HCT116 (cell line): Measurements from ENCODE around the gene SOST. TPM values are rescaled to one million over a fixed set of nuclear protein-coding genes. Genes with fewer than 3 reads are reported as not detected.

Experiments
- ATAC-seq: fragments of 200-7000 bp; cut with Tn5 transposase; 2 replicates; pipeline ENCODE4 v1.9.1; 2020; ENCODE audit warnings: mild to moderate bottlenecking, moderate library complexity
- BruUV-seq: library from RNA; stranded (reverse); fragments of 400-500 nt; replicated peaks from 2 replicates; lab custom pipeline; 2021; lab: Mats Ljungman, UMichigan
- CTCF ChIA-PET: fragments of 300-600 bp; sonication (Branson Sonifier 250); formaldehyde crosslinking; loops from one replicate; lab custom pipeline; 2021; ENCODE audit warnings: antibody characterized with exemption; lab: Charles Lee
- POLR2A ChIA-PET: fragments of 300-600, 350-600 bp; sonication (Branson Sonifier 250); formaldehyde crosslinking; loops from one replicate; lab custom pipeline; 2021; ENCODE audit warnings: antibody characterized with exemption; lab: Charles Lee
- RAD21 ChIA-PET, 2 experiments: fragments of 300-600 bp; sonication (Branson Sonifier 250); formaldehyde crosslinking; loops; one replicate each; lab custom pipeline; 2023; ENCODE audit warnings: low total read pairs in 2 of 2; ENCODE audit not compliant: uncharacterized antibody in 2 of 2, unreplicated experiment in 2 of 2, low non-redundant PET in 1 of 2; lab: Charles Lee
- DNase-seq: peaks from one replicate; pipeline ENCODE4 v3.0.0-alpha.2; 2010; ENCODE audit warnings: low read depth, low spot score
- H2AFZ ChIP-seq: fragments of 200-600 bp; shearing (Covaris generic), sonication (generic); 2 replicates; pipeline ENCODE4 v1.6.1; 2017; ENCODE audit warnings: low read depth, mixed run types, mixed read lengths, antibody characterized with exemption, low read length; ENCODE audit not compliant: poor library complexity, severe bottlenecking
- H3K27ac ChIP-seq: 2 replicates; pipeline ENCODE4 v1.5.1; 2012; ENCODE audit warnings: low read depth, low read length
- H3K27me3 ChIP-seq: fragments of 200-600 bp; sonication (generic); 2 replicates; pipeline ENCODE4 v1.6.1; 2016; ENCODE audit warnings: mixed run types, low read length, mixed read lengths; ENCODE audit not compliant: insufficient read depth
- H3K36me3 ChIP-seq, 2 experiments: fragments of 200-500 bp in 1 of 2; fragments of 200-600 bp in 1 of 2; sonication (Bioruptor generic) in 1 of 2; sonication (generic) in 1 of 2; 2 replicates each; pipeline versions ENCODE4 v1.5.1 to v1.6.1; 2014 to 2016; ENCODE audit warnings: low read length in 2 of 2, inconsistent platforms in 1 of 2, mixed read lengths in 1 of 2, mixed run types in 1 of 2; ENCODE audit not compliant: insufficient read depth in 2 of 2, control insufficient read depth in 1 of 2
- H3K4me1 ChIP-seq, 2 experiments: fragments of 200-600 bp in 1 of 2; sonication (generic) in 1 of 2; 2 replicates each; pipeline versions ENCODE4 v1.5.1 to v1.6.1; 2012 to 2017; ENCODE audit warnings: low read length in 2 of 2, inconsistent platforms in 1 of 2, mild to moderate bottlenecking in 1 of 2, mixed read lengths in 1 of 2, mixed run types in 1 of 2, moderate library complexity in 1 of 2; ENCODE audit not compliant: insufficient read depth in 2 of 2, control insufficient read depth in 1 of 2
- H3K4me2 ChIP-seq: fragments of 200-600 bp; sonication (generic); 2 replicates; pipeline ENCODE4 v1.6.1; 2017; ENCODE audit warnings: mixed run types, low read length, mixed read lengths
- H3K4me3 ChIP-seq, 2 experiments: fragments of 200-600 bp in 1 of 2; sonication (generic) in 1 of 2; replicated peaks in 1 of 2; 2 replicates each; pipeline ENCODE4 v1.5.1; 2011 to 2016; ENCODE audit warnings: low read length in 2 of 2, control low read depth in 1 of 2, low read depth in 1 of 2, mild to moderate bottlenecking in 1 of 2, mixed read lengths in 1 of 2, mixed run types in 1 of 2
- H3K79me2 ChIP-seq: fragments of 200-600 bp; sonication (generic); 2 replicates; pipeline ENCODE4 v1.6.1; 2017; ENCODE audit warnings: mild to moderate bottlenecking, mixed run types, low read length, moderate library complexity, mixed read lengths; ENCODE audit not compliant: insufficient read depth
- H3K9ac ChIP-seq: fragments of 200-600 bp; sonication (generic); 2 replicates; pipeline ENCODE4 v1.6.1; 2016; ENCODE audit warnings: low read length, mixed read lengths
- H3K9me2 ChIP-seq: fragments of 200-600 bp; sonication (generic), shearing (Covaris generic); 2 replicates; pipeline ENCODE4 v1.6.1; 2017; ENCODE audit warnings: mixed run types, mild to moderate bottlenecking, moderate library complexity; ENCODE audit not compliant: insufficient read depth
- H3K9me3 ChIP-seq, 2 experiments: fragments of 200-500 bp in 1 of 2; fragments of 200-600 bp in 1 of 2; sonication (Bioruptor generic) in 1 of 2; sonication (generic) in 1 of 2; 2 replicates each; pipeline ENCODE4 v1.6.1; 2014 to 2017; ENCODE audit warnings: low read length in 2 of 2, mixed read lengths in 2 of 2, inconsistent platforms in 1 of 2, low read depth in 1 of 2, mild to moderate bottlenecking in 1 of 2, mixed run types in 1 of 2, moderate library complexity in 1 of 2; ENCODE audit not compliant: control insufficient read depth in 1 of 2, insufficient read depth in 1 of 2
- H4K20me1 ChIP-seq: fragments of 200-600 bp; sonication (generic), shearing (Covaris generic); 2 replicates; pipeline ENCODE4 v1.6.1; 2017; ENCODE audit warnings: mixed run types, mild to moderate bottlenecking, moderate library complexity; ENCODE audit not compliant: insufficient read depth
- EZH2 ChIP-seq: fragments of 200-600 bp; sonication (generic); IDR thresholded peaks from 2 replicates; pipeline ENCODE4 v1.6.1; 2017; ENCODE audit warnings: antibody characterized with exemption, mixed run types
- EZH2phosphoT487 ChIP-seq: fragments of 200-600 bp; IDR thresholded peaks from 2 replicates; pipeline ENCODE4 v1.6.1; 2018; ENCODE audit warnings: antibody characterized with exemption, borderline replicate concordance
- FOSL1 ChIP-seq: IDR thresholded peaks from 2 replicates; pipeline ENCODE4 v1.6.1; 2012; ENCODE audit warnings: low read depth
- JUND ChIP-seq: IDR thresholded peaks from 2 replicates; pipeline ENCODE4 v1.6.1; 2012
- POLR2A ChIP-seq: IDR thresholded peaks from 2 replicates; pipeline ENCODE4 v1.7.0; 2011; ENCODE audit warnings: borderline replicate concordance; ENCODE audit not compliant: insufficient read depth, insufficient read length; ENCODE audit errors: extremely low read depth
- RAD21 ChIP-seq: IDR thresholded peaks from 2 replicates; pipeline ENCODE4 v1.6.1; 2012; ENCODE audit warnings: low read depth, mild to moderate bottlenecking
- SIN3A ChIP-seq: IDR thresholded peaks from 2 replicates; pipeline ENCODE4 v1.6.1; 2012; ENCODE audit warnings: low read depth
- SP1 ChIP-seq: IDR thresholded peaks from 2 replicates; pipeline ENCODE4 v1.6.1; 2012; ENCODE audit warnings: low read depth
- SRF ChIP-seq: IDR thresholded peaks from 2 replicates; pipeline ENCODE4 v1.6.1; 2012; ENCODE audit warnings: low read depth
- ZFX ChIP-seq: fragments of 450-650 bp; IDR thresholded peaks from 2 replicates; pipeline ENCODE4 v1.6.1; 2017
- ZNF274 ChIP-seq: fragments of 200-500 bp; sonication (Bioruptor generic); IDR thresholded peaks from 2 replicates; pipeline ENCODE4 v1.6.1; 2014; ENCODE audit warnings: mild to moderate bottlenecking, low read depth, low read length, inconsistent platforms
- intact Hi-C: fragments of 100-400 bp; cut with micrococcal nuclease; formaldehyde crosslinking; loops from 2 replicates; pipeline ENCODE4 v1.10.0; 2022
- total RNA-seq: library from RNA; stranded (reverse); gene quantifications from one replicate; pipeline ENCODE4 v1.2.1, GENCODE V29; 2021; ENCODE audit not compliant: unreplicated experiment
- TF ChIP-seq, protein P1 (sequence below): IDR thresholded peaks from 2 replicates; pipeline ENCODE4 v1.6.1; 2012
- TF ChIP-seq, protein P2 (sequence below): IDR thresholded peaks from 2 replicates; pipeline ENCODE4 v1.6.1; 2011; ENCODE audit warnings: mild to moderate bottlenecking, low read length, moderate library complexity; ENCODE audit not compliant: insufficient replicate concordance; ENCODE audit errors: extremely low read depth
- TF ChIP-seq, protein P3 (sequence below): IDR thresholded peaks from 2 replicates; pipeline ENCODE4 v1.6.1; 2012

SOST gene
- total RNA-seq, 1 experiment from 2014 or later: not detected

DNA sequence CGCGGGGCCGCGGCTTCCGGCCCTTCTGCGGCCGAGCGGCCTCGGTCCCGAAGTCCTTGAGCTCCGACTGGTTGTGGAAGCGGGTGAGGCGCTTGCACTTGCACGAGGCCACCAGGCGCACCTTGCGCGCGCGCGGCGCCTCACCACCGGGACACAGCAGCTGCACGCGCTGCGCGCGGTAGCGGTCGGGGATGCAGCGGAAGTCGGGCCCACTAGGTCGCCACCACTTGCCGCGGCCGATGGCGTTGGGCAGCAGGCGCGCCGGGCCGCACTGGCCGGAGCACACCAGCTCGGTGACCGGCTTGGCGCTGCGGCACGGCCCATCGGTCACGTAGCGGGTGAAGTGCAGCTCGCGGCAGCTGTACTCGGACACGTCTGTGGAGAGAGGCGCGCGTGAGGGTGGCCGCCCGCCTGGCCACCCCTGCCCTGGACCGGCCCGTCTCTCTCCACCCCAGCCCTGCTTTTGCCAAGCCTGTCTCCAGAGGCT, 3.2 kb downstream of the SOST start:
- Histone ChIP-seq H4K20me1 (no peaks in the 10 kb centered on the region), H3K9me2 (no peaks in the 10 kb centered on the region), H3K4me3 (no peak overlapping the region), H3K79me2 (no peaks in the 10 kb centered on the region), H3K27me3 (no peaks in the 10 kb centered on the region), H3K36me3 (no peaks in the 10 kb centered on the region), H3K4me2 (no peak overlapping the region), H3K9me3 (no peaks in the 10 kb centered on the region), H3K27ac (no peak overlapping the region), H3K4me1 (peaks cover 0 to 13% of the 10 kb centered on the region in 2 experiments; a peak in 2 of 4 replicates), H2AFZ (no peak overlapping the region), H3K9ac (no peak overlapping the region)
- intact Hi-C loops: no loop called here
- BruUV-seq: no TSS peak
- DNase-seq (no peak), ATAC-seq (no peak)
- ChIA-PET RAD21 (no interaction called here), POLR2A (no interaction called here), CTCF (no interaction called here)
- TF ChIP-seq ZNF274 (no peak), SP1 (no peak), SIN3A (no peak), ZFX (no peak), EZH2phosphoT487 (no peak), SRF (no peak), POLR2A (no peak), JUND (no peak), EZH2 (no peak), FOSL1 (no peak), RAD21 (no peak)
- TF ChIP-seq, protein P1, sequence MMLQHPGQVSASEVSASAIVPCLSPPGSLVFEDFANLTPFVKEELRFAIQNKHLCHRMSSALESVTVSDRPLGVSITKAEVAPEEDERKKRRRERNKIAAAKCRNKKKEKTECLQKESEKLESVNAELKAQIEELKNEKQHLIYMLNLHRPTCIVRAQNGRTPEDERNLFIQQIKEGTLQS: no peak
- TF ChIP-seq, protein P2, sequence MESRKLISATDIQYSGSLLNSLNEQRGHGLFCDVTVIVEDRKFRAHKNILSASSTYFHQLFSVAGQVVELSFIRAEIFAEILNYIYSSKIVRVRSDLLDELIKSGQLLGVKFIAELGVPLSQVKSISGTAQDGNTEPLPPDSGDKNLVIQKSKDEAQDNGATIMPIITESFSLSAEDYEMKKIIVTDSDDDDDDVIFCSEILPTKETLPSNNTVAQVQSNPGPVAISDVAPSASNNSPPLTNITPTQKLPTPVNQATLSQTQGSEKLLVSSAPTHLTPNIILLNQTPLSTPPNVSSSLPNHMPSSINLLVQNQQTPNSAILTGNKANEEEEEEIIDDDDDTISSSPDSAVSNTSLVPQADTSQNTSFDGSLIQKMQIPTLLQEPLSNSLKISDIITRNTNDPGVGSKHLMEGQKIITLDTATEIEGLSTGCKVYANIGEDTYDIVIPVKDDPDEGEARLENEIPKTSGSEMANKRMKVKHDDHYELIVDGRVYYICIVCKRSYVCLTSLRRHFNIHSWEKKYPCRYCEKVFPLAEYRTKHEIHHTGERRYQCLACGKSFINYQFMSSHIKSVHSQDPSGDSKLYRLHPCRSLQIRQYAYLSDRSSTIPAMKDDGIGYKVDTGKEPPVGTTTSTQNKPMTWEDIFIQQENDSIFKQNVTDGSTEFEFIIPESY: no peak
- TF ChIP-seq, protein P3, sequence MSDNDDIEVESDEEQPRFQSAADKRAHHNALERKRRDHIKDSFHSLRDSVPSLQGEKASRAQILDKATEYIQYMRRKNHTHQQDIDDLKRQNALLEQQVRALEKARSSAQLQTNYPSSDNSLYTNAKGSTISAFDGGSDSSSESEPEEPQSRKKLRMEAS: no peak
